Thyroid gland (tissue), 4 donors: ENCODE results near the gene FTL. TPM values are rescaled to one million over a fixed set of nuclear protein-coding genes. Genes with fewer than 3 reads are reported as not detected.
"Not testable (repeated sequence)": the region's sequence is repeated elsewhere in the genome, so short reads cannot be mapped to it uniquely, and the experiment has no call there.

Source experiments
- DNase-seq, 2 donors: peaks; one replicate each; pipeline ENCODE4 v3.0.0-alpha.2; 2019
- H3K27ac ChIP-seq, 3 donors: fragments of 200-600 bp; sonication (generic); 1 replicate in 2 of 3; 2 replicates in 1 of 3; pipeline ENCODE4 v1.5.1; 2016 to 2019; ENCODE audit warnings: mild to moderate bottlenecking in 1 of 3, moderate library complexity in 1 of 3
- H3K27me3 ChIP-seq: fragments of 200-600 bp; sonication (generic); one replicate; pipeline ENCODE4 v1.5.1; 2019
- H3K36me3 ChIP-seq, 2 donors: fragments of 200-600 bp; sonication (generic); one replicate each; pipeline ENCODE4 v1.5.1; 2016 to 2019
- H3K4me1 ChIP-seq, 2 donors: fragments of 200-600 bp; sonication (generic); one replicate each; pipeline ENCODE4 v1.5.1; 2017 to 2019
- H3K4me3 ChIP-seq, 3 donors: fragments of 200-600 bp; sonication (generic); replicated peaks in 1 of 3; 1 replicate in 2 of 3; 2 replicates in 1 of 3; pipeline ENCODE4 v1.5.1; 2016; ENCODE audit warnings: mild to moderate bottlenecking in 1 of 3
- H3K9me3 ChIP-seq: fragments of 200-600 bp; sonication (generic); one replicate; pipeline ENCODE4 v1.5.1; 2017
- POLR2A ChIP-seq, 2 donors: fragments of 450-650 bp; IDR thresholded peaks; one replicate each; pipeline ENCODE4 v1.6.1; 2017; ENCODE audit warnings: antibody characterized with exemption in 2 of 2, mild to moderate bottlenecking in 2 of 2, moderate library complexity in 1 of 2
- WGBS, 2 donors: methylation state at CpG; one replicate each; pipeline ENCODE4 v1.1.5; 2017; 5-methylcytosine and 5-hydroxymethylcytosine counted together
- intact Hi-C: fragments of 100-400 bp; cut with DNase I; formaldehyde crosslinking; loops from one replicate; pipeline ENCODE4 v1.15.1; 2023
- total RNA-seq, 4 donors: library from RNA; depleted of rRNA; stranded (reverse); fragments of >200 nt; gene quantifications; one replicate each; pipeline ENCODE4 v1.2.3, GENCODE V29; 2016
- TF ChIP-seq, protein P1 (sequence below), 6 experiments: fragments of 200-600 bp in 3 of 6; fragments of 450-650 bp in 3 of 6; sonication (generic) in 3 of 6; IDR thresholded peaks; one replicate each; pipeline ENCODE4 v1.5.1; 2016 to 2019; ENCODE audit warnings: antibody characterized with exemption in 6 of 6, mild to moderate bottlenecking in 2 of 6, inconsistent platforms in 1 of 6, moderate library complexity in 1 of 6

Gene FTL
- total RNA-seq, 4 donors from 2014 or later: 5,748 to 12,335 (median 7,175) TPM

- no peaks in the 10 kb centered on the region for H3K27me3 ChIP-seq
- no peak for DNase-seq
- TF ChIP-seq POLR2A (IDR thresholded peaks at IDR 0.05): no peak
- TF ChIP-seq, protein P1, sequence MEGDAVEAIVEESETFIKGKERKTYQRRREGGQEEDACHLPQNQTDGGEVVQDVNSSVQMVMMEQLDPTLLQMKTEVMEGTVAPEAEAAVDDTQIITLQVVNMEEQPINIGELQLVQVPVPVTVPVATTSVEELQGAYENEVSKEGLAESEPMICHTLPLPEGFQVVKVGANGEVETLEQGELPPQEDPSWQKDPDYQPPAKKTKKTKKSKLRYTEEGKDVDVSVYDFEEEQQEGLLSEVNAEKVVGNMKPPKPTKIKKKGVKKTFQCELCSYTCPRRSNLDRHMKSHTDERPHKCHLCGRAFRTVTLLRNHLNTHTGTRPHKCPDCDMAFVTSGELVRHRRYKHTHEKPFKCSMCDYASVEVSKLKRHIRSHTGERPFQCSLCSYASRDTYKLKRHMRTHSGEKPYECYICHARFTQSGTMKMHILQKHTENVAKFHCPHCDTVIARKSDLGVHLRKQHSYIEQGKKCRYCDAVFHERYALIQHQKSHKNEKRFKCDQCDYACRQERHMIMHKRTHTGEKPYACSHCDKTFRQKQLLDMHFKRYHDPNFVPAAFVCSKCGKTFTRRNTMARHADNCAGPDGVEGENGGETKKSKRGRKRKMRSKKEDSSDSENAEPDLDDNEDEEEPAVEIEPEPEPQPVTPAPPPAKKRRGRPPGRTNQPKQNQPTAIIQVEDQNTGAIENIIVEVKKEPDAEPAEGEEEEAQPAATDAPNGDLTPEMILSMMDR (IDR thresholded peaks at IDR 0.05): no peak
- H3K36me3 ChIP-seq: peaks cover 0 to 9% of the 10 kb centered on the region in 2 donors
- intact Hi-C loops: no loop called here
- no peaks in the 10 kb centered on the region for H3K9me3 ChIP-seq
- no peak overlapping the region for H3K4me3 ChIP-seq
- no peak overlapping the region for H3K27ac ChIP-seq
- no peaks in the 10 kb centered on the region for H3K4me1 ChIP-seq
- 36 to 54% methylated on average over 10 of the region's 10 CpGs for WGBS, 2 donors
These were observed 38.2 kb upstream of the FTL start for GRCh38 chr19:48926909-48927308.

- intact Hi-C loops: not testable (repeated sequence)
These were observed 37.4 kb upstream of the FTL start for GRCh38 chr19:48927692-48928091.

GRCh38 chr19:48928164-48929025 is 36.7 kb upstream of the FTL start:
- DNase-seq: no peak

More at GRCh38 chr19:48927692-48928091, 37.4 kb upstream of the FTL start:
- H3K4me3 ChIP-seq, H3K27ac ChIP-seq, H3K4me1 ChIP-seq, DNase-seq, H3K27me3 ChIP-seq, H3K9me3 ChIP-seq, H3K36me3 ChIP-seq: not testable (repeated sequence)
- WGBS, 2 donors: 84 to 89% methylated on average over 17 of the region's 17 CpGs

GRCh38 chr19:48933382-48933932 is 31.7 kb upstream of the FTL start, which contains the start of gene DHDH:
DHDH (plus strand) TSS chr19:48933699; CDS start chr19:48933722, 23 bp downstream.
- DNase-seq: peak; percentile 76 to 78
- H3K36me3 ChIP-seq: no peaks in the 10 kb centered on the region
- peak within 1 kb of the TSS in 1 of 3 donors; percentile 25 for H3K4me3 ChIP-seq
- peaks cover 0 to 7% of the 10 kb centered on the region in 2 donors for H3K4me1 ChIP-seq
- no peak within 1 kb of the TSS for H3K27ac ChIP-seq
- 1 to 3% methylated on average over 37 to 43 of the region's 43 CpGs for WGBS, 2 donors
- intact Hi-C loops: no loop called here
- TF ChIP-seq POLR2A (IDR thresholded peaks at IDR 0.05): no peak
- TF ChIP-seq, protein P1 (IDR thresholded peaks at IDR 0.05): no peak
- H3K27me3 ChIP-seq: no peaks in the 10 kb centered on the region
- no peaks in the 10 kb centered on the region for H3K9me3 ChIP-seq

More at GRCh38 chr19:48928164-48929025, 36.7 kb upstream of the FTL start:
- peaks cover 0 to 2% of the 10 kb centered on the region in 2 donors for H3K36me3 ChIP-seq
- no peaks in the 10 kb centered on the region for H3K27me3 ChIP-seq
- TF ChIP-seq, protein P1 (IDR thresholded peaks at IDR 0.05): no peak
- no peak for TF ChIP-seq POLR2A (IDR thresholded peaks at IDR 0.05)
- no peak overlapping the region for H3K27ac ChIP-seq
- peaks cover 0 to 3% of the 10 kb centered on the region in 2 donors for H3K4me1 ChIP-seq
- WGBS, 2 donors: 78 to 83% methylated on average over 15 of the region's 15 CpGs
- H3K4me3 ChIP-seq: no peak overlapping the region
- intact Hi-C loops: no loop called here
- no peaks in the 10 kb centered on the region for H3K9me3 ChIP-seq

GRCh38 chr19:48934837-48935236 is 30.3 kb upstream of the FTL start:
- intact Hi-C loops: no loop called here
- DNase-seq: no peak
- Histone ChIP-seq H3K27me3 (no peaks in the 10 kb centered on the region), H3K4me3 (no peak overlapping the region), H3K36me3 (no peaks in the 10 kb centered on the region), H3K27ac (no peak overlapping the region), H3K4me1 (peaks cover 0 to 7% of the 10 kb centered on the region in 2 donors), H3K9me3 (no peaks in the 10 kb centered on the region)
- 72 to 83% methylated on average over 17 to 19 of the region's 19 CpGs for whole genome bisulfite sequencing, 2 donors
- no peak for TF ChIP-seq POLR2A (IDR thresholded peaks at IDR 0.05)
- TF ChIP-seq, protein P1 (IDR thresholded peaks at IDR 0.05): no peak
